SK-N-MC (cell line): ENCODE measurements around the gene NSD1.

ENCODE experiments used
- EZH2 ChIP-seq: fragments of 200-600 bp; sonication (generic); IDR thresholded peaks from one replicate; pipeline ENCODE4 v1.6.1; 2017; ENCODE audit warnings: antibody characterized with exemption
- POLR2AphosphoS5 ChIP-seq: IDR thresholded peaks from 2 replicates; pipeline ENCODE4 v1.6.1; 2012; ENCODE audit warnings: mild to moderate bottlenecking, low read depth, low read length, borderline replicate concordance

DNA sequence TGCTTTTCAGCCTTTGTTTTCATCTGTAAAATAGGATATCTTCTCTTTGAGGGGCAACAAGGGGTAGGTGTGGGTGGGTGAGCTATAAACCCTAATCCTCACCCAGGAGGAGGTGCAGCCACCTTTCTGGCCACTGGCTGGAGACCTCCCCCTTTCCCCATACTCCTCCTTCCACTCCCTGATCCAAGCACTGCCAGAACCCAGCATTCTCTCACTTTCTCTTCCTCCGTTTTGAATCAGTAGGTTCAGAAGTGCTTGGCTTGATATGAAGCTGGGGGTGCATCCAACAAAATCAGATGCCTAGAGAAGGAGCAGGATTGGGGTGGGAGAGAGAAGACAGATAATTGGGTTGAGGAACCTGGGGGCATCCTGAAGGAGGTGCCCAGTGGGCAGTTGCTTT lies 6.8 kb upstream of the NSD1 start:
- no peak for TF ChIP-seq EZH2
- no peak for TF ChIP-seq POLR2AphosphoS5
